Measurements from ENCODE around the gene RETREG1. TPM values are rescaled to one million over a fixed set of nuclear protein-coding genes. Genes with fewer than 3 reads are reported as not detected.

Gene RETREG1
- total and polyA plus RNA-seq, 2 experiments from 2014 or later: 2.3 to 3.6 TPM

DNA sequence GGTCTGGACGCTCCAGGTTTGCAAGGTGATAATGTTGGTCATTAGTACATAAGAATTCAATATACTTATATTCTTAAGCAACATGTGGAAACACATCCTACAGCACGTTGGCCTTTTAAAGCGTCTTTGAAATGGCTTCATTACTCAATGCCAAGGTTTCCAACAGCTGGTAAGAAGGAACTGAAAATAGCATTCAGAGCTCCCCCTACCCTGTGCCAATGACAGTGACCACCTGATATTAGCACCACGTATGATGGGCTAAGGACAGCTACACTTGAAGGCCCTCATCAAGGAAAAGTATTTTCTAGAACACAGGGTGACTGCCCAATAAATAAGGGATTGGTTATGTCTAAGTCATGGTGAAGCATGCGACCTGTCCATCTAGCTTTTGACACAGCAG is 161.1 kb downstream of the RETREG1 start (continued):
- TF ChIP-seq, protein P1, sequence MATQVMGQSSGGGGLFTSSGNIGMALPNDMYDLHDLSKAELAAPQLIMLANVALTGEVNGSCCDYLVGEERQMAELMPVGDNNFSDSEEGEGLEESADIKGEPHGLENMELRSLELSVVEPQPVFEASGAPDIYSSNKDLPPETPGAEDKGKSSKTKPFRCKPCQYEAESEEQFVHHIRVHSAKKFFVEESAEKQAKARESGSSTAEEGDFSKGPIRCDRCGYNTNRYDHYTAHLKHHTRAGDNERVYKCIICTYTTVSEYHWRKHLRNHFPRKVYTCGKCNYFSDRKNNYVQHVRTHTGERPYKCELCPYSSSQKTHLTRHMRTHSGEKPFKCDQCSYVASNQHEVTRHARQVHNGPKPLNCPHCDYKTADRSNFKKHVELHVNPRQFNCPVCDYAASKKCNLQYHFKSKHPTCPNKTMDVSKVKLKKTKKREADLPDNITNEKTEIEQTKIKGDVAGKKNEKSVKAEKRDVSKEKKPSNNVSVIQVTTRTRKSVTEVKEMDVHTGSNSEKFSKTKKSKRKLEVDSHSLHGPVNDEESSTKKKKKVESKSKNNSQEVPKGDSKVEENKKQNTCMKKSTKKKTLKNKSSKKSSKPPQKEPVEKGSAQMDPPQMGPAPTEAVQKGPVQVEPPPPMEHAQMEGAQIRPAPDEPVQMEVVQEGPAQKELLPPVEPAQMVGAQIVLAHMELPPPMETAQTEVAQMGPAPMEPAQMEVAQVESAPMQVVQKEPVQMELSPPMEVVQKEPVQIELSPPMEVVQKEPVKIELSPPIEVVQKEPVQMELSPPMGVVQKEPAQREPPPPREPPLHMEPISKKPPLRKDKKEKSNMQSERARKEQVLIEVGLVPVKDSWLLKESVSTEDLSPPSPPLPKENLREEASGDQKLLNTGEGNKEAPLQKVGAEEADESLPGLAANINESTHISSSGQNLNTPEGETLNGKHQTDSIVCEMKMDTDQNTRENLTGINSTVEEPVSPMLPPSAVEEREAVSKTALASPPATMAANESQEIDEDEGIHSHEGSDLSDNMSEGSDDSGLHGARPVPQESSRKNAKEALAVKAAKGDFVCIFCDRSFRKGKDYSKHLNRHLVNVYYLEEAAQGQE (IDR thresholded peaks at IDR 0.05; ENCODE audit: unreplicated experiment): no peak
- TF ChIP-seq POLR2AphosphoS5 (IDR thresholded peaks at IDR 0.05; ENCODE audit: low read depth): no peak
- TF ChIP-seq STAT1 (IDR thresholded peaks at IDR 0.05; ENCODE audit: unreplicated experiment): no peak
- TF ChIP-seq EZH2 (IDR thresholded peaks at IDR 0.05; ENCODE audit: low read depth, unreplicated experiment): no peak
- TF ChIP-seq CREB1 (CRISPR knock-in tag; IDR thresholded peaks at IDR 0.05; ENCODE audit: low read depth): no peak
- TF ChIP-seq ZNF331 (CRISPR knock-in tag; IDR thresholded peaks at IDR 0.05; ENCODE audit: low read depth): no peak
- no peak for TF ChIP-seq ZNF114 (CRISPR knock-in tag; IDR thresholded peaks at IDR 0.05)
- no peak for TF ChIP-seq ZNF462 (CRISPR knock-in tag; IDR thresholded peaks at IDR 0.05)
- no peak for TF ChIP-seq JUNB (IDR thresholded peaks at IDR 0.05; ENCODE audit: unreplicated experiment)

Data from GM23338 (cell line).